Hepatocyte (in vitro differentiated cells): ENCODE results near the gene SCNN1B.

Experiments
- EZH2 ChIP-seq: fragments of 200-600 bp; sonication (generic); IDR thresholded peaks from 2 replicates; pipeline ENCODE4 v1.6.1; 2016; ENCODE audit warnings: antibody characterized with exemption, mild to moderate bottlenecking, borderline replicate concordance
- EZH2phosphoT487 ChIP-seq: fragments of 200-600 bp; sonication (generic); IDR thresholded peaks from one replicate; pipeline ENCODE4 v1.6.1; 2018; ENCODE audit warnings: antibody characterized with exemption, mild to moderate bottlenecking, low read depth, moderate library complexity; ENCODE audit not compliant: unreplicated experiment, severe bottlenecking
- TF ChIP-seq, protein P1 (sequence below): fragments of 200-600 bp; sonication (generic); IDR thresholded peaks from 2 replicates; pipeline ENCODE4 v1.5.1; 2016; ENCODE audit warnings: antibody characterized with exemption, mild to moderate bottlenecking; ENCODE audit not compliant: poor library complexity

DNA sequence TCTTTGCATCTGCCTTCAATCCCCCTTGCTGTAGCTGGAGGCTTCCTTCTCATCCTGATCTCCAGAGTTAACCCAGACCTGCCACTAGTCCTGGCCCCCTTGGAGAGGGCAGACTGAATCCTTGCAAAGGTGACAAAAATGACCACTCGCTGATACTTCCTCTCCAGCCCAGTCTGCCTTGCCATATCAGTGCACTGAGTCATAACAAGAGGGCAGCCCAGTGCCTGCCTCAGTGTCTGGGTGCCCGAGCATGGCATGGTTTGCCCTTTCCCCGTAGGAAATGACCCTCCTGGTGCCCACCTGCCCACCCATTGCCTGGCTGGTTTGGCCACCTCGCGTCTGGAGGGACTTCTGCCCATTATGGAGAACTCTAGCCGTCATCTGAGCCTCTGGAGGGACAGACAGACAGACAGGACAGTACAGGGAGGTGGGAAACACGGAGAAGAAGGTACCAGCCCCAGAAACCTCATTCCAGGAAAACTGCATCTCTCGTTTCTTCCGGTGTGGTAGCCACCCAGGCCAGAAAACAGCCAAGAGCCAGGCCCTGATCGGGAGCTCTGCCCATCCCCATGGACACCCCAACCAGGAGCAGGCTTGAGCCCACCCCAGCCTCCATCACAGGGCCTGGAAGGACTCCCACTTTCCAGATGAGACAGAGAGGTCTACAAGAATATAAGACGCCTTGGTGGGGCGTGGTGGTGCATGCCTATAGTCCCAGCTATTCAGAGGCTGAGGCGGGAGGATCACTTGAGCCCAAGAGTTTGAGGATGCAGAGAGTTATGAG is 71.5 kb downstream of the SCNN1B start:
- TF ChIP-seq, protein P1, sequence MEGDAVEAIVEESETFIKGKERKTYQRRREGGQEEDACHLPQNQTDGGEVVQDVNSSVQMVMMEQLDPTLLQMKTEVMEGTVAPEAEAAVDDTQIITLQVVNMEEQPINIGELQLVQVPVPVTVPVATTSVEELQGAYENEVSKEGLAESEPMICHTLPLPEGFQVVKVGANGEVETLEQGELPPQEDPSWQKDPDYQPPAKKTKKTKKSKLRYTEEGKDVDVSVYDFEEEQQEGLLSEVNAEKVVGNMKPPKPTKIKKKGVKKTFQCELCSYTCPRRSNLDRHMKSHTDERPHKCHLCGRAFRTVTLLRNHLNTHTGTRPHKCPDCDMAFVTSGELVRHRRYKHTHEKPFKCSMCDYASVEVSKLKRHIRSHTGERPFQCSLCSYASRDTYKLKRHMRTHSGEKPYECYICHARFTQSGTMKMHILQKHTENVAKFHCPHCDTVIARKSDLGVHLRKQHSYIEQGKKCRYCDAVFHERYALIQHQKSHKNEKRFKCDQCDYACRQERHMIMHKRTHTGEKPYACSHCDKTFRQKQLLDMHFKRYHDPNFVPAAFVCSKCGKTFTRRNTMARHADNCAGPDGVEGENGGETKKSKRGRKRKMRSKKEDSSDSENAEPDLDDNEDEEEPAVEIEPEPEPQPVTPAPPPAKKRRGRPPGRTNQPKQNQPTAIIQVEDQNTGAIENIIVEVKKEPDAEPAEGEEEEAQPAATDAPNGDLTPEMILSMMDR = no peak
- TF ChIP-seq EZH2phosphoT487 = no peak
- TF ChIP-seq EZH2 = no peak
